PC-9 (cell line): ENCODE data around the gene ASTN2. TPM values are rescaled to one million over a fixed set of nuclear protein-coding genes. Genes with fewer than 3 reads are reported as not detected.

Experiments
- BruUV-seq: library from RNA; stranded (reverse); fragments of 400-500 nt; replicated peaks from 2 replicates; lab custom pipeline; 2021; lab: Mats Ljungman, UMichigan
- CTCF ChIA-PET: fragments of 300-600 bp; sonication (Branson Sonifier 250); formaldehyde crosslinking; loops from one replicate; lab custom pipeline; 2022; ENCODE audit warnings: antibody characterized with exemption; lab: Charles Lee
- POLR2A ChIA-PET: fragments of 300-600 bp; sonication (Branson Sonifier 250); formaldehyde crosslinking; loops from one replicate; lab custom pipeline; 2022; ENCODE audit warnings: antibody characterized with exemption; ENCODE audit not compliant: unreplicated experiment; lab: Charles Lee
- DNase-seq, 2 experiments: peaks; one replicate each; pipeline versions ENCODE4 v3.0.0 to v3.0.0-alpha.2; 2015 to 2022; ENCODE audit warnings: mixed read lengths in 1 of 2
- H2AFZ ChIP-seq: fragments of 200-600 bp; sonication (generic); 2 replicates; pipeline ENCODE4 v1.8.1; 2017; ENCODE audit warnings: antibody characterized with exemption
- H3F3A ChIP-seq: fragments of 200-600 bp; sonication (generic); 2 replicates; pipeline ENCODE4 v1.8.1; 2017; ENCODE audit warnings: antibody characterized with exemption, mild to moderate bottlenecking, low read depth; ENCODE audit not compliant: insufficient read depth
- H3K27ac ChIP-seq: fragments of 200-600 bp; sonication (generic); 2 replicates; pipeline ENCODE4 v1.6.1; 2016; ENCODE audit warnings: mixed run types
- H3K27me3 ChIP-seq: fragments of 200-600 bp; sonication (generic); 2 replicates; pipeline ENCODE4 v1.6.1; 2016; ENCODE audit warnings: low read depth, mixed run types; ENCODE audit not compliant: insufficient read depth
- H3K36me3 ChIP-seq: fragments of 200-600 bp; sonication (generic); 2 replicates; pipeline ENCODE4 v1.6.1; 2016; ENCODE audit warnings: low read depth, mixed run types
- H3K4me1 ChIP-seq: fragments of 200-600 bp; sonication (generic); replicated peaks from 2 replicates; pipeline ENCODE4 v1.6.1; 2016; ENCODE audit warnings: mixed run types; ENCODE audit not compliant: insufficient read depth
- H3K4me2 ChIP-seq: fragments of 200-600 bp; sonication (generic); 2 replicates; pipeline ENCODE4 v1.6.1; 2017; ENCODE audit warnings: mixed run types
- H3K4me3 ChIP-seq: fragments of 200-600 bp; sonication (generic); 2 replicates; pipeline ENCODE4 v1.6.1; 2016; ENCODE audit warnings: mixed run types
- H3K79me2 ChIP-seq: fragments of 200-600 bp; sonication (generic); 2 replicates; pipeline ENCODE4 v1.6.1; 2017; ENCODE audit warnings: low read depth, mixed run types
- H3K9me2 ChIP-seq: fragments of 200-600 bp; sonication (generic); 2 replicates; pipeline ENCODE4 v1.8.1; 2017; ENCODE audit warnings: mild to moderate bottlenecking; ENCODE audit not compliant: insufficient read depth
- H3K9me3 ChIP-seq: fragments of 200-600 bp; sonication (generic); 2 replicates; pipeline ENCODE4 v1.8.1; 2016; ENCODE audit warnings: low read depth; ENCODE audit not compliant: insufficient read depth
- H4K20me1 ChIP-seq: fragments of 200-600 bp; sonication (generic); 2 replicates; pipeline ENCODE4 v1.8.1; 2017; ENCODE audit not compliant: insufficient read depth
- EZH2 ChIP-seq: fragments of 200-600 bp; sonication (generic); IDR thresholded peaks from 2 replicates; pipeline ENCODE4 v1.8.0; 2017; ENCODE audit warnings: antibody characterized with exemption, low read depth
- intact Hi-C: fragments of 100-400 bp; cut with micrococcal nuclease; formaldehyde crosslinking; loops from one replicate; pipeline ENCODE4 v1.10.0; 2022; ENCODE audit not compliant: unreplicated experiment
- total RNA-seq: library from RNA; stranded (reverse); gene quantifications from 2 replicates; pipeline ENCODE4 v1.2.3, GENCODE V29; 2021
- TF ChIP-seq, protein P1 (sequence below): fragments of 200-600 bp; sonication (generic); conservative IDR thresholded peaks from 2 replicates; pipeline ENCODE4 v1.6.1; 2017; ENCODE audit warnings: mixed run types, antibody characterized with exemption, mild to moderate bottlenecking, moderate library complexity

ASTN2 gene
- total RNA-seq, 1 experiment from 2014 or later, result 6.2 TPM

DNA sequence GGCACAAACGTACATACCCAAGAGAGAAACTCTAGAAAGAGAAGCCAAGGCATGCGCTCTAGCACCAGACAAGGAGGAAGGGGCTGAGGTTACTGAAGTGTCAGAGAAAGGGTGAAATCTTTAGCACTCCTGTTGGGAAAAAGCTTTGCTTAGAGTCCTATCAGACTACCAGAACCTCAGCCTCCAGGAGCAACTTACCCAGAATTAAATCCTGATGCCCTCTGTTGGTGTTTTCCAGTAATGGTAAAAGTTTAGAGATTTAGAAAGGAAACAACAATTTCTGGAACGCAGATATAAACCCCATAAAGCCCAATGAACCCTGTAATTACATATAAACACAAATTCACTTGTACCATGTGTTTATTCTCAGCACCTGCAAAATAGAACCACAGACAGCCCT, 33.2 kb upstream of the ASTN2 start:
- Histone ChIP-seq H3K9me3 (no peaks in the 10 kb centered on the region), H3F3A (no peaks in the 10 kb centered on the region), H3K4me1 (no peaks in the 10 kb centered on the region), H3K27me3 (no peaks in the 10 kb centered on the region), H3K4me2 (no peak overlapping the region), H4K20me1 (no peaks in the 10 kb centered on the region; the same call in 1 of the 2 replicates), H3K9me2 (no peaks in the 10 kb centered on the region), H3K27ac (no peak overlapping the region), H2AFZ (no peak overlapping the region), H3K36me3 (no peaks in the 10 kb centered on the region), H3K79me2 (no peaks in the 10 kb centered on the region), H3K4me3 (no peak overlapping the region)
- peak in 1 of 2 experiments; percentile 40 for DNase-seq
- intact Hi-C loops, result no loop called here
- TF ChIP-seq EZH2, result no peak
- TF ChIP-seq, protein P1, sequence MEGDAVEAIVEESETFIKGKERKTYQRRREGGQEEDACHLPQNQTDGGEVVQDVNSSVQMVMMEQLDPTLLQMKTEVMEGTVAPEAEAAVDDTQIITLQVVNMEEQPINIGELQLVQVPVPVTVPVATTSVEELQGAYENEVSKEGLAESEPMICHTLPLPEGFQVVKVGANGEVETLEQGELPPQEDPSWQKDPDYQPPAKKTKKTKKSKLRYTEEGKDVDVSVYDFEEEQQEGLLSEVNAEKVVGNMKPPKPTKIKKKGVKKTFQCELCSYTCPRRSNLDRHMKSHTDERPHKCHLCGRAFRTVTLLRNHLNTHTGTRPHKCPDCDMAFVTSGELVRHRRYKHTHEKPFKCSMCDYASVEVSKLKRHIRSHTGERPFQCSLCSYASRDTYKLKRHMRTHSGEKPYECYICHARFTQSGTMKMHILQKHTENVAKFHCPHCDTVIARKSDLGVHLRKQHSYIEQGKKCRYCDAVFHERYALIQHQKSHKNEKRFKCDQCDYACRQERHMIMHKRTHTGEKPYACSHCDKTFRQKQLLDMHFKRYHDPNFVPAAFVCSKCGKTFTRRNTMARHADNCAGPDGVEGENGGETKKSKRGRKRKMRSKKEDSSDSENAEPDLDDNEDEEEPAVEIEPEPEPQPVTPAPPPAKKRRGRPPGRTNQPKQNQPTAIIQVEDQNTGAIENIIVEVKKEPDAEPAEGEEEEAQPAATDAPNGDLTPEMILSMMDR, result peak; percentile 28; the same call in 1 of the 2 replicates
- BruUV-seq, result no TSS peak
- CTCF ChIA-PET, result no interaction called here
- POLR2A ChIA-PET, result no interaction called here

DNA sequence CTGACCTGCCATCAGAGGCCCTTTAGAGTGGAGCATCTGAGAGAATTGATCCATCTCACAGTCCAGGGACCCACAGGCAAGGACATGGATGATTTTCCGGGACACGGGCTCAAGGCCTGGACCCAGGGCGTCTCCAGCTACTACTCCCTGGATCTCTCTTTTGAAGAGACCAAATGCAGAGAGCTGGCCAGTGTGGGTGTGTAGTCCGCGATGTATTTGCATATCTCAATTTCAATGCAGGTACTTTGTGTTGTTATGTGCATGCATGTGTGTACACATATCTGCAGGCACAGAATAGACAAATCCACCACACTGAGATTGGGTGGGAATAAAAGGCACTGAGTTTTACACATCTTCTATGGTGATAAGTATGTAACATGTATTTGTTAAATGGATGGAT, 30.8 kb upstream of the ASTN2 start:
- intact Hi-C loops, result no loop called here
- no peak for DNase-seq
- Histone ChIP-seq H3K27me3 (no peaks in the 10 kb centered on the region), H3K9me3 (no peaks in the 10 kb centered on the region), H3K79me2 (no peaks in the 10 kb centered on the region), H3K27ac (no peak overlapping the region), H3K4me3 (no peak overlapping the region), H3K36me3 (no peaks in the 10 kb centered on the region), H3K4me2 (no peak overlapping the region), H3K9me2 (no peaks in the 10 kb centered on the region), H3K4me1 (no peaks in the 10 kb centered on the region), H4K20me1 (no peaks in the 10 kb centered on the region; the same call in 1 of the 2 replicates), H2AFZ (no peak overlapping the region), H3F3A (no peaks in the 10 kb centered on the region)
- TF ChIP-seq, protein P1, result no peak
- TF ChIP-seq EZH2, result no peak
- CTCF ChIA-PET, result interaction anchor here (0.6 kb wide), 1 partner anchor 776 kb away, joined by 3 read pairs; no protein-coding TSS in a partner anchor
- POLR2A ChIA-PET, result no interaction called here
- BruUV-seq, result no TSS peak

DNA sequence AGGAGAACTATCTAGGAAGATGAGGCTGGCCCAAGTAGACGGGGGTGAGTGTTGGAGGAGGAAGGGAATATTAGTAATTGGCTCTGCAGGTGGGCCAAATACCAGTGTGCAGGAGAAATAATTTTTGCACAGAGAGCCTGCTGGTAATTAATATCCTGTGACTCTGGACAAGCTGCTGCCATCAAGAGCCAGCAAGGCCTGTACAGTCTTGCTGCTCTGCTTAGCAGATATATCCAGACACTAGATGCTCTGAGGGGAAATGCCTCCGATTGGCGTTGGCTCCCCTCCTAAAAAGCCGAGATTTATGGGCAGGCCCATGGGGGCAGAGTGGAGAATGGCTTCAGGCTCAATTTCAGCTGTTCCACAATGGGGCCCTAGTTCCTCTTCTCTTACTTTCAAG, 29.6 kb upstream of the ASTN2 start:
- no peak overlapping the region for H3K27ac ChIP-seq
- no peaks in the 10 kb centered on the region for H3K4me1 ChIP-seq
- H3K9me2 ChIP-seq, result no peaks in the 10 kb centered on the region
- H4K20me1 ChIP-seq, result no peaks in the 10 kb centered on the region
- no peak overlapping the region for H3K4me2 ChIP-seq
- H3F3A ChIP-seq, result no peaks in the 10 kb centered on the region
- no peak overlapping the region for H2AFZ ChIP-seq
- H3K9me3 ChIP-seq, result no peaks in the 10 kb centered on the region
- POLR2A ChIA-PET, result no interaction called here
- BruUV-seq, result no TSS peak
- DNase-seq, result no peak
- H3K79me2 ChIP-seq, result no peaks in the 10 kb centered on the region
- CTCF ChIA-PET, result no interaction called here
- no peak for TF ChIP-seq EZH2
- TF ChIP-seq, protein P1, result no peak
- H3K4me3 ChIP-seq, result no peak overlapping the region
- no peaks in the 10 kb centered on the region for H3K36me3 ChIP-seq
- intact Hi-C loops, result no loop called here
- H3K27me3 ChIP-seq, result no peaks in the 10 kb centered on the region
